K562 (cell line): ENCODE results near the gene RAB1B. TPM values are rescaled to one million over a fixed set of nuclear protein-coding genes. Genes with fewer than 3 reads are reported as not detected.

Source experiments
- ATAC-seq: fragments of 200-7000 bp; cut with Tn5 transposase; 3 replicates; pipeline ENCODE4 v1.9.1; 2020; ENCODE audit warnings: moderate library complexity
- BruUV-seq: library from RNA; stranded (reverse); fragments of 400-500 nt; replicated peaks from 2 replicates; lab custom pipeline; 2021; lab: Mats Ljungman, UMichigan
- CTCF ChIA-PET: fragments of 300-600 bp; formaldehyde crosslinking; extraction: SDS; loops from one replicate; lab custom pipeline; 2021; ENCODE audit warnings: low intra/inter-chr PET ratio; lab: Yijun Ruan, JAX
- POLR2A ChIA-PET: fragments of 300-600, 350-650 bp; sonication (Branson Sonifier 250); formaldehyde crosslinking; extraction: SDS; loops from one replicate; lab custom pipeline; 2021; ENCODE audit warnings: antibody characterized with exemption, inconsistent platforms; lab: Yijun Ruan, JAX
- DNase-seq, 4 experiments: peaks; one replicate each; pipeline versions ENCODE4 v3.0.0 to v3.0.0-alpha.2; 2011 to 2018; ENCODE audit warnings: low spot score in 3 of 4, mixed read lengths in 3 of 4; ENCODE audit errors: extremely low read depth in 1 of 4
- FAIRE-seq: peaks from 2 replicates; lab custom pipeline; 2011; peaks lifted over from hg19 to GRCh38; lab: Jason Lieb, UNC
- H2AFZ ChIP-seq: 2 replicates; pipeline ENCODE4 v1.6.0; 2011; ENCODE audit warnings: low read depth, low read length, control low read depth, inconsistent platforms
- H3K27ac ChIP-seq: fragments of 200-600 bp; 3 replicates; pipeline ENCODE4 v1.8.0; 2011; ENCODE audit warnings: low read depth, mild to moderate bottlenecking, control low read depth, inconsistent platforms, low read length, moderate library complexity, mixed read lengths; ENCODE audit errors: extremely low read depth
- H3K27me3 ChIP-seq, 2 experiments: fragments of 300-600 bp in 1 of 2; 2 replicates in 1 of 2; 3 replicates in 1 of 2; pipeline versions ENCODE4 v1.6.0 to v1.8.0; 2011; ENCODE audit warnings: inconsistent platforms in 2 of 2, low read length in 2 of 2, mild to moderate bottlenecking in 1 of 2, mixed read lengths in 1 of 2, moderate library complexity in 1 of 2; ENCODE audit not compliant: control insufficient read depth in 2 of 2, insufficient read depth in 2 of 2
- H3K36me3 ChIP-seq: fragments of 300-600 bp; 3 replicates; pipeline ENCODE4 v1.8.0; 2011; ENCODE audit warnings: mild to moderate bottlenecking, low read length, inconsistent platforms; ENCODE audit not compliant: control insufficient read depth, insufficient read depth
- H3K4me1 ChIP-seq, 2 experiments: fragments of 200-600 bp in 1 of 2; replicated peaks in 1 of 2; 2 replicates in 1 of 2; 3 replicates in 1 of 2; pipeline versions ENCODE4 v1.5.1 to v1.8.0; 2011; ENCODE audit warnings: inconsistent platforms in 2 of 2, low read length in 2 of 2, mild to moderate bottlenecking in 1 of 2, mixed read lengths in 1 of 2, moderate library complexity in 1 of 2; ENCODE audit not compliant: control insufficient read depth in 2 of 2, insufficient read depth in 2 of 2
- H3K4me2 ChIP-seq: 2 replicates; pipeline ENCODE4 v1.6.1; 2011; ENCODE audit warnings: low read length, control low read depth, inconsistent platforms, mixed read lengths; ENCODE audit not compliant: insufficient read depth
- H3K4me3 ChIP-seq: fragments of 200-600 bp; sonication (generic), shearing (Covaris generic); 2 replicates; pipeline ENCODE4 v1.5.1; 2016; ENCODE audit warnings: control low read depth, inconsistent platforms
- H3K79me2 ChIP-seq: fragments of 200-600 bp; 3 replicates; pipeline ENCODE4 v1.8.0; 2011; ENCODE audit warnings: low read length, inconsistent platforms; ENCODE audit not compliant: control insufficient read depth, insufficient read depth
- H3K9ac ChIP-seq, 2 experiments: 2 replicates each; pipeline versions ENCODE4 v1.6.0 to v1.6.1; 2011; ENCODE audit warnings: low read depth in 2 of 2, low read length in 2 of 2, control low read depth in 1 of 2, inconsistent platforms in 1 of 2, mild to moderate bottlenecking in 1 of 2, mixed read lengths in 1 of 2; ENCODE audit not compliant: insufficient read depth in 1 of 2
- H3K9me1 ChIP-seq: one replicate; pipeline ENCODE4 v1.6.0; 2011; ENCODE audit warnings: inconsistent platforms, mild to moderate bottlenecking, low read length, moderate library complexity; ENCODE audit not compliant: control insufficient read depth, insufficient read depth
- H3K9me3 ChIP-seq: replicated peaks from 2 replicates; pipeline ENCODE4 v1.5.1; 2011; ENCODE audit warnings: low read depth, low read length, inconsistent platforms; ENCODE audit not compliant: control insufficient read depth, insufficient read depth
- H4K20me1 ChIP-seq: replicated peaks from 2 replicates; pipeline ENCODE4 v1.6.1; 2011; ENCODE audit warnings: low read length, inconsistent platforms, mixed read lengths; ENCODE audit not compliant: control insufficient read depth, insufficient read depth
- CGGBP1 ChIP-seq: fragments of 250-450 bp; sonication (Bioruptor Pico); IDR thresholded peaks from 2 replicates; pipeline ENCODE4 v1.9.0; 2021; ENCODE audit warnings: mild to moderate bottlenecking
- RFX1 ChIP-seq: fragments of 450-650 bp; IDR thresholded peaks from 2 replicates; pipeline ENCODE4 v1.6.1; 2016; ENCODE audit warnings: mild to moderate bottlenecking, moderate library complexity
- ZNF184 ChIP-seq: sonication (generic); formaldehyde crosslinking; IDR thresholded peaks from 2 replicates; pipeline ENCODE4 v1.5.0; 2020; ENCODE audit warnings: missing genetic modification reagents
- ZNF318 ChIP-seq, 2 experiments: fragments of 450-650 bp; IDR thresholded peaks; 2 replicates each; pipeline ENCODE4 v1.6.1; 2016; ENCODE audit warnings: mild to moderate bottlenecking in 2 of 2, borderline replicate concordance in 1 of 2, low read depth in 1 of 2, moderate library complexity in 1 of 2
- whole genome bisulfite sequencing: fragments of 100-300 bp; shearing (Covaris generic); methylation state at CpG from one replicate; pipeline ENCODE4 v1.1.6; 2016; ENCODE audit warnings: low coverage, mixed read lengths; ENCODE audit not compliant: insufficient coverage; ENCODE audit errors: missing lambda C conversion rate; 5-methylcytosine and 5-hydroxymethylcytosine counted together
- in situ Hi-C: fragments of 300-500 bp; cut with MboI; formaldehyde crosslinking; loops from 4 replicates; pipeline ENCODE4 v1.15.0; 2018; ENCODE audit warnings: inconsistent platforms, mixed read lengths
- intact Hi-C: fragments of 100-400 bp; cut with micrococcal nuclease; formaldehyde crosslinking; loops from 2 replicates; pipeline ENCODE4 v1.14.2; 2022
- polyA plus RNA-seq, 8 experiments: library from polyadenylated mRNA; depleted of rRNA in 4 of 8; stranded (reverse) in 5 of 8; unstranded in 3 of 8; fragments of >200 nt; fragmentation: Nextera tagmentation in 2 of 8; fragmentation: Illumina TruSeq in 1 of 8; extraction: Ambion mirVana in 2 of 8; extraction: Trizol in 1 of 8; gene quantifications; 2 replicates each; pipeline versions ENCODE4 v1.2.1 to v1.2.3, GENCODE V29; 2011 to 2014; ENCODE audit warnings: inconsistent platforms in 1 of 8, missing spikeins in 1 of 8
- total RNA-seq, 7 experiments: library from RNA; depleted of rRNA in 6 of 7; stranded (reverse); fragments of >200 nt in 6 of 7; fragmentation: Illumina TruSeq in 2 of 7; extraction: Trizol in 2 of 7; gene quantifications; 2 replicates each; pipeline versions ENCODE4 v1.2.1 to v1.2.3, GENCODE V29; 2011 to 2021; ENCODE audit warnings: low replicate concordance in 1 of 7

RAB1B gene
- total and polyA plus RNA-seq, 9 of the 15 experiments (the other 6 are each of a cell fraction or from before 2014, with no cell fraction given): 5.6 to 146 (median 98.6) TPM

GRCh38 chr11:66243782-66244535, 24.5 kb upstream of the RAB1B start:
- Histone ChIP-seq H2AFZ (no peak overlapping the region), H3K27me3 (no peaks in the 10 kb centered on the region), H3K79me2 (no peaks in the 10 kb centered on the region), H3K4me1 (peaks cover 0 to 3% of the 10 kb centered on the region in 2 experiments; a peak in 1 of 5 replicates), H3K36me3 (peaks cover 15% of the 10 kb centered on the region; the same call in 1 of the 3 replicates), H4K20me1 (peaks cover 5% of the 10 kb centered on the region; the same call in 1 of the 2 replicates), H3K9me1 (no peaks in the 10 kb centered on the region), H3K27ac (no peak overlapping the region), H3K9ac (peak overlapping the region in 1 of 2 experiments; percentile 29; a peak in 2 of 4 replicates), H3K4me2 (no peak overlapping the region), H3K9me3 (no peaks in the 10 kb centered on the region), H3K4me3 (no peak overlapping the region)
- ChIA-PET POLR2A (no interaction called here), CTCF (no interaction called here)
- intact Hi-C loops (no loop called here), in situ Hi-C loops (no loop called here)
- FAIRE-seq (no peak), DNase-seq (no peak), ATAC-seq (no peak)
- 55% methylated on average over 8 of the region's 13 CpGs for WGBS
- TF ChIP-seq ZNF184 (no peak), RFX1 (peak; percentile 58)
- TSS peak; percentile 31 for BruUV-seq

GRCh38 chr11:66247295-66247694, 21.1 kb upstream of the RAB1B start:
- Histone ChIP-seq H4K20me1 (peaks cover 7% of the 10 kb centered on the region; the same call in 1 of the 2 replicates), H3K9ac (no peak overlapping the region), H3K79me2 (no peaks in the 10 kb centered on the region), H3K27me3 (no peaks in the 10 kb centered on the region), H3K4me1 (0 out of 5 replicates have a peak, but pooled peaks cover 0 to under 1% of the 10 kb centered on the region in 2 experiments), H3K36me3 (peaks cover 2% of the 10 kb centered on the region; the same call in 1 of the 3 replicates), H3K9me1 (no peaks in the 10 kb centered on the region), H3K4me3 (no peak overlapping the region), H3K27ac (no peak overlapping the region), H3K9me3 (no peaks in the 10 kb centered on the region), H3K4me2 (no peak overlapping the region), H2AFZ (no peak overlapping the region)
- DNase-seq (no peak), FAIRE-seq (no peak), ATAC-seq (no peak)
- CTCF ChIA-PET: no interaction called here
- POLR2A ChIA-PET: interaction anchor here (0.6 to 3.4 kb wide), 4 partner anchors 10 to 166 kb away, joined by 3 to 22 read pairs (median 3); no protein-coding TSS in a partner anchor
- BruUV-seq: no TSS peak
- intact Hi-C loops (no loop called here), in situ Hi-C loops (no loop called here)
- 36% methylated on average over 4 of the region's 4 CpGs for WGBS
- TF ChIP-seq ZNF318 (IDR thresholded peaks at IDR 0.05; ENCODE audit: borderline replicate concordance in 1 of 2, low read depth in 1 of 2) (no peak), CGGBP1 (CRISPR knock-in tag) (no peak)
